HL-60 (cell line): ENCODE data around the gene DNAH6.
A peak's percentile ranks its signal among the peaks of the same experiment; 100 is the strongest.

Experiments
- DNase-seq, 2 experiments: peaks; one replicate each; pipeline ENCODE4 v3.0.0-alpha.2; 2010 to 2020; ENCODE audit warnings: low read depth in 1 of 2, low spot score in 1 of 2
- H3K27ac ChIP-seq: fragments of 250-450 bp; sonication (Bioruptor Pico); replicated peaks from 2 replicates; pipeline ENCODE4 v1.5.1; 2020; ENCODE audit warnings: mild to moderate bottlenecking, moderate library complexity
- H3K27me3 ChIP-seq: fragments of 250-450 bp; sonication (Bioruptor Pico); 2 replicates; pipeline ENCODE4 v1.5.1; 2021; ENCODE audit warnings: mild to moderate bottlenecking, moderate library complexity; ENCODE audit not compliant: insufficient read depth, poor library complexity, severe bottlenecking
- H3K4me3 ChIP-seq: replicated peaks from 2 replicates; pipeline ENCODE4 v1.5.1; 2011; ENCODE audit warnings: mild to moderate bottlenecking, control low read depth, low read length; ENCODE audit not compliant: insufficient read depth
- CTCF ChIP-seq: IDR thresholded peaks from one replicate; pipeline ENCODE4 v1.5.1; 2011; ENCODE audit warnings: low read length, control low read depth, inconsistent platforms; ENCODE audit not compliant: insufficient read depth
- GABPA ChIP-seq: IDR thresholded peaks from 2 replicates; pipeline ENCODE4 v1.6.1; 2012; ENCODE audit warnings: low read depth
- POLR2AphosphoS5 ChIP-seq: IDR thresholded peaks from 2 replicates; pipeline ENCODE4 v1.6.1; 2012; ENCODE audit warnings: low read depth
- REST ChIP-seq: IDR thresholded peaks from 2 replicates; pipeline ENCODE4 v1.6.1; 2012; ENCODE audit warnings: low read depth; ENCODE audit not compliant: insufficient replicate concordance
- SPI1 ChIP-seq: IDR thresholded peaks from 2 replicates; pipeline ENCODE4 v1.6.1; 2012; ENCODE audit warnings: low read depth, mild to moderate bottlenecking, borderline replicate concordance

Gene DNAH6

GRCh38 chr2:84856787-84857186 is 340.5 kb downstream of the DNAH6 start:
- Histone ChIP-seq H3K27ac (no peak overlapping the region), H3K27me3 (no peaks in the 10 kb centered on the region), H3K4me3 (no peak overlapping the region)
- TF ChIP-seq GABPA = no peak
- peak; percentile 74; the same call in 1 of the 2 replicates for TF ChIP-seq SPI1
- DNase-seq = peak in 1 of 2 experiments; percentile 52

- TF ChIP-seq CTCF = no peak
- TF ChIP-seq GABPA = no peak
- no peak for TF ChIP-seq SPI1
- TF ChIP-seq POLR2AphosphoS5 = no peak
- Histone ChIP-seq H3K27me3 (no peaks in the 10 kb centered on the region), H3K4me3 (no peak overlapping the region), H3K27ac (no peak overlapping the region)
- no peak for DNase-seq
Measured at GRCh38 chr2:84857566-84857965, 341.3 kb downstream of the DNAH6 start.

GRCh38 chr2:84858123-84858522 is 341.8 kb downstream of the DNAH6 start:
- DNase-seq = no peak
- H3K27me3 ChIP-seq = no peaks in the 10 kb centered on the region
- H3K4me3 ChIP-seq = no peak overlapping the region
- no peak overlapping the region for H3K27ac ChIP-seq
- TF ChIP-seq REST = no peak
- no peak for TF ChIP-seq SPI1
- no peak for TF ChIP-seq POLR2AphosphoS5
- no peak for TF ChIP-seq CTCF
- TF ChIP-seq GABPA = no peak

GRCh38 chr2:84858937-84859336 is 342.6 kb downstream of the DNAH6 start:
- H3K27me3 ChIP-seq = no peaks in the 10 kb centered on the region
- TF ChIP-seq SPI1 (no peak), GABPA (no peak), CTCF (no peak), REST (no peak)
- no peak for DNase-seq
- no peak overlapping the region for H3K4me3 ChIP-seq
- no peak overlapping the region for H3K27ac ChIP-seq
